Measurements from ENCODE around the gene ZNF84. TPM values are rescaled to one million over a fixed set of nuclear protein-coding genes. Genes with fewer than 3 reads are reported as not detected.

The ZNF84 gene
- total RNA-seq, 1 donor from 2014 or later: 9.2 TPM

- H3K4me3 ChIP-seq (ENCODE audit: low read depth, low read length): no peak overlapping the region
- TF ChIP-seq CTCF (conservative IDR thresholded peaks at IDR 0.05; ENCODE audit: low read depth, low read length): no peak
- no peak for DNase-seq (ENCODE audit: low read depth)
Observed at GRCh38 chr12:133108150-133108549, 70.8 kb downstream of the ZNF84 start.

Other genes with a start within 250 kb of the ZNF84 start
- gene GOLGA3, start 208.6 kb upstream of the ZNF84 start, total RNA-seq: 46.0 TPM in 2 replicates
- 26.2 and 35.7 TPM in 2 replicates for gene CHFR, start 149.9 kb upstream of the ZNF84 start, total RNA-seq
- gene ZNF605, start 81.2 kb upstream of the ZNF84 start, total RNA-seq: 3.7 and 5.1 TPM in 2 replicates
- 3.9 and 6.7 TPM in 2 replicates for gene ZNF26, start 51.1 kb upstream of the ZNF84 start, total RNA-seq
- gene ZNF140, start 43.4 kb downstream of the ZNF84 start, total RNA-seq: 9.0 and 9.5 TPM in 2 replicates
- 0.40 and 0.43 TPM in 2 replicates for gene ZNF891, start 92.8 kb downstream of the ZNF84 start, total RNA-seq
- gene ZNF10, start 93.1 kb downstream of the ZNF84 start, total RNA-seq: 4.3 and 6.6 TPM in 2 replicates
- gene ZNF268, start 144.0 kb downstream of the ZNF84 start, total RNA-seq: 7.0 and 11.3 TPM in 2 replicates
- gene ANHX, start 198.4 kb downstream of the ZNF84 start, total RNA-seq: not detected in 2 replicates